Muscle layer of colon (tissue), 2 donors: ENCODE measurements around the gene TRPM4.

ENCODE experiments used
- H3K27ac ChIP-seq: one replicate; pipeline ENCODE4 v1.7.0; 2013; ENCODE audit warnings: low read depth, mild to moderate bottlenecking, low read length, moderate library complexity
- H3K27me3 ChIP-seq, 2 donors: one replicate each; pipeline ENCODE4 v1.7.0; 2013; ENCODE audit warnings: low read length in 2 of 2, mild to moderate bottlenecking in 2 of 2; ENCODE audit not compliant: insufficient read depth in 2 of 2, control insufficient read depth in 1 of 2
- H3K36me3 ChIP-seq: one replicate; pipeline ENCODE4 v1.7.0; 2013; ENCODE audit warnings: mild to moderate bottlenecking, low read length; ENCODE audit not compliant: insufficient read depth
- H3K4me1 ChIP-seq: one replicate; pipeline ENCODE4 v1.7.0; 2013; ENCODE audit warnings: mild to moderate bottlenecking, low read length; ENCODE audit not compliant: insufficient read depth
- H3K4me3 ChIP-seq, 2 donors: one replicate each; pipeline ENCODE4 v1.7.0; 2013; ENCODE audit warnings: low read length in 2 of 2, low read depth in 1 of 2, mild to moderate bottlenecking in 1 of 2, moderate library complexity in 1 of 2
- H3K9ac ChIP-seq: one replicate; pipeline ENCODE4 v1.7.0; 2013; ENCODE audit warnings: low read length
- H3K9me3 ChIP-seq: one replicate; pipeline ENCODE4 v1.7.0; 2013; ENCODE audit warnings: mild to moderate bottlenecking, low read length
- donor health status: abdominal sarcoma.
- donor health status: Adenocarcinoma of cecum.

TRPM4 gene

DNA sequence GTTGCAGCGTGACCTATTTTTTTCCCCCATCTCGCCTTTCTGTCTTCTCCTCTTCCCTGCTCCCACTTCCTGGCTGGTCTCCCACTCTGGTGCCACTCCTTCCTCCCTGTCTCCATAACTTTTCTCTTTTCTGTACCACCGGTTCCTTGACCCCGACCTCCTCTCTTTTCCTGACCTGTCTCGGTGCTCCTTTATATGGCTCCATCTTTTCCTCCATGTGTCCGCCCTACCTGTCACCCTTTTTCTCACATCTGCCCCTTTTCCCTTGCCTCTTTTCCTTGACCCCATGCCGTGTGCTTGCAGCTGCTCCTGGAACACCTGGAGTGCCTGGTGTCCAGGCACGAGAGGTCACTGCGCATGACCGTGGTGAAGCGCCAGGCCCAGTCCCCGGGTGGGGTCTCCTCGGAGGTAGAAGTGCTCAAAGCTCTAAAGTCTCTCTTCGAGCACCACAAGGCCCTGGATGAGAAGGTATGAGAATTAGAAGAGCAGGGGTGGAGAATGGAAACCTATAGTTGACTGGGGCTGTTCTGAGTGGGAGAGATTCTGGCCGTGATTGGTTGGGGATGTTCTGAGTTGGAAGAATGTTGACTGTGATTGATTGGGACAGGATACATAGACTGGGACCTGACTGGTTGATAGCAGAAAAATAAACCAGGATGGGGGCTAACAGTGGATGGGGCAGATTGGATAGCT is 28.9 kb upstream of the TRPM4 start:
- Histone ChIP-seq H3K27me3 (peaks cover 0 to 5% of the 10 kb centered on the region in 2 donors), H3K27ac (no peak overlapping the region), H3K9me3 (no peaks in the 10 kb centered on the region), H3K4me1 (peaks cover 11% of the 10 kb centered on the region), H3K4me3 (peak overlapping the region in 1 of 2 donors; percentile 38), H3K9ac (no peak overlapping the region), H3K36me3 (no peaks in the 10 kb centered on the region)

DNA sequence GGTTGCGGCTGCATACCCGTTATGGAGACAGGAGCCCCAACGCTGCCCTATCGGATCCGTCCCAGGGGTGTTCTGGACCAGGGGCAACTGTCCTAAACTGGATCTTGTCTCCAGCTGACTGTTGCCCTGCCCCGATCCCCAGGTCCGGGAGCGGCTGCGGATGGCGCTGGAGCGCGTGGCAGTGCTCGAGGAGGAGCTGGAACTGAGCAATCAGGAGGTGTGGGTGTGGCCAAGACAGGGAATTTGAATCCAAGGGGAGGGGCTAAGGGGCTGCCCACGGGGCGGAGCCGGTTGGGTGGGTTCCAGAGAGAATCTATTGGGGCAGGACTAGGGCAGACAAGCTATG is 28.4 kb upstream of the TRPM4 start:
- H3K4me3 ChIP-seq = no peak overlapping the region
- no peaks in the 10 kb centered on the region for H3K9me3 ChIP-seq
- peaks cover 11% of the 10 kb centered on the region for H3K4me1 ChIP-seq
- no peak overlapping the region for H3K9ac ChIP-seq
- no peaks in the 10 kb centered on the region for H3K36me3 ChIP-seq
- peaks cover 4 to 10% of the 10 kb centered on the region in 2 donors for H3K27me3 ChIP-seq
- H3K27ac ChIP-seq = no peak overlapping the region

DNA sequence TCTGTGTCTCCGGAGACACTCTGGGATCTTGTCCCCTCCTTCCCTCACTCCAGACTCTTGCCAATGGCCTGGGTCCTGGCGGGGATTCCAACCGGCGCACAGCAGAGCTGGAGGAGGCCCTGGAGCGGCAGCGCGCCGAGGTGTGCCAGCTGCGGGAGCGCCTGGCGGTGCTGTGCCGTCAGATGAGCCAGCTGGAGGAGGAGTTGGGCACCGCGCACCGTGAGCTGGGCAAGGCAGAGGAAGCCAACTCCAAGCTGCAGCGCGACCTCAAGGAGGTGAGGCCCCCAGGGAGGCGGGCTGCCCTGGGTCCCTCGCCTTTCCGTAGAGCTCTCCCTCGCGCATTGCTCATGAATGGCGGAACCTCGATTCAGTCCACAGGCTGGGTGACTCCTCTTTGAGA is 27.3 kb upstream of the TRPM4 start:
- H3K9ac ChIP-seq = no peak overlapping the region
- H3K9me3 ChIP-seq = no peaks in the 10 kb centered on the region
- no peaks in the 10 kb centered on the region for H3K36me3 ChIP-seq
- H3K27me3 ChIP-seq = peaks cover 9 to 18% of the 10 kb centered on the region in 2 donors
- H3K27ac ChIP-seq = no peak overlapping the region
- H3K4me1 ChIP-seq = peaks cover 11% of the 10 kb centered on the region
- no peak overlapping the region for H3K4me3 ChIP-seq

DNA sequence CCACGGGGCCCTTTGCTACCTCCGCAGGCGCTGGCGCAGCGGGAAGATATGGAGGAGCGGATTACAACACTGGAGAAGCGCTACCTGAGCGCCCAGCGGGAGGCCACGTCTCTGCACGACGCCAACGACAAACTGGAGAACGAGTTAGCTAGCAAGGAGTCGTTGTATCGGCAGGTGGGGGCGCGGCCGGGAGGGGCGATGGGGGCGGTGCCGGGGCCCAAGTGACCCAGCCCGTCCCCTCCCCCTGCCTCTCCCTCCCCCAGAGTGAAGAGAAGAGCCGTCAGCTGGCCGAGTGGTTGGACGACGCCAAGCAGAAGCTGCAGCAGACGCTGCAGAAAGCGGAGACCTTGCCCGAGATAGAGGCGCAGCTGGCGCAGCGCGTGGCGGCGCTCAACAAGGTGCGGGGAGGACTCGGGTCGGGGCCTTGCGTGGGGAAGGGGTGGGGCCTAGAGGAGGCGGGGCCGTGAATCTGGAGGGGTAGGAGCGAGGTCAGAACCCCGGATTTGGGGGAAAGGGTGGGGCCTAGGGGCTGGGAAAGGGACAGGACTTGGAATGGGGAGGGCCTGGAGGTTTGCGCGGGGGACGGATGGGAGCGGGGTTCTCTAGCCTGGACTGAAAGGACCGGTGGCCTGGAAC is 24.5 kb upstream of the TRPM4 start:
- no peak overlapping the region for H3K4me3 ChIP-seq
- no peak overlapping the region for H3K9ac ChIP-seq
- no peaks in the 10 kb centered on the region for H3K9me3 ChIP-seq
- H3K4me1 ChIP-seq = peaks cover 6% of the 10 kb centered on the region
- no peak overlapping the region for H3K27ac ChIP-seq
- no peaks in the 10 kb centered on the region for H3K36me3 ChIP-seq
- peaks cover 9 to 18% of the 10 kb centered on the region in 2 donors for H3K27me3 ChIP-seq

DNA sequence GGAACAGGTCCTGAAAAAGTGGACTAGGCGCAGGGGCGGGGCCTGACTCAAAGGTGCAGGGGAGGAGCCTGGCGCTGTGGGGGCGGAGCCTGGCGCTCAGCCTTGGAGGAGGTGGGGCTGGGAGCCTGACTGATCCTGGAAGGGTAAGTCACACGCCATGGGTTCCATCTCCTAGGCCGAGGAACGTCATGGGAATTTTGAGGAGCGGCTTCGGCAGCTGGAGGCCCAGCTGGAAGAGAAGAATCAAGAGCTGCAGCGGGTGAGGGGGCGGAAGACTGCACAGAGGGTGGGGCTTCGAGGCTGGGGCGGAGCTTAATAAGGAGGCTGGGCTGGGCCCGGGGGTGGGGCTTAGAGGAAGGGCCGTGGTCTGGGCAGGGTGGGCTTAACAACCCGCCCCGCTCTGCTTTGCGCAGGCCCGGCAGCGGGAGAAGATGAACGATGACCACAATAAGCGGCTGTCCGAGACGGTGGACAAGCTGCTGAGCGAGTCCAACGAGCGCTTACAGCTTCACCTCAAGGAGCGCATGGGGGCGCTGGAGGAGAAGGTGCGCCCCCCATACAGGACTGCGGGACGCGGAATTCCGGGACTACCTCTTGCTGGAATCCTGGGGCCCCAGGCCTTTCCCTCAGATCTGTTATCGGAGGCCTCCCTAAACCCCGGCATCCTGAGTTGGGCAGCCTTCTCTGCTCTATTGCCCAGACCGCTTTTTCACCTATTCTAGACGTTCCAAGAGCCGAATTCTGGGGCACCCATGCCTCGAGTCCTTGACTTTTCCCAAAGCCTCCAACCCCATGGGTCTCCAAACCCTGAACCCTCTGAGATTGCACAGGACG is 23.8 kb upstream of the TRPM4 start:
- H3K4me3 ChIP-seq = peak overlapping the region in 1 of 2 donors; percentile 4
- H3K9ac ChIP-seq = no peak overlapping the region
- no peak overlapping the region for H3K27ac ChIP-seq

DNA sequence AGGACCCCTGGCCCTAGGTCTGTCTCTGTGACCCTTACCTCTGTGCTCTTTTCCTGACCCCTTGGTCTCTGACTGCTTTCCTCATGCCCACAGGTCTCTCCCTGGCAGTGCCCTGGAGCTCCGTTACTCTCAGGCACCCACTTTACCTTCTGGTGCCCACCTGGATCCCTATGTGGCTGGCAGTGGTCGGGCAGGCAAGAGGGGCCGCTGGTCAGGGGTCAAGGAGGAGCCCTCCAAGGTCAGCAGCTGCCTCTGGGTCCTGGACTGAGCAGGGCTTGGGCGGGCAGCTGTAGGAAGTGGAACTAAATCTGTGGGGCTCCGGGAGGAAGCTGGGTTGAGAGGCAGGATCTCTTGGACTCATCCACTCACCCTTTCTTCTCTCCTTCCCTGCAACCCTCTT is 21.9 kb upstream of the TRPM4 start:
- H3K4me3 ChIP-seq = no peak overlapping the region
- H3K36me3 ChIP-seq = no peaks in the 10 kb centered on the region
- no peaks in the 10 kb centered on the region for H3K4me1 ChIP-seq
- no peak overlapping the region for H3K9ac ChIP-seq
- H3K27me3 ChIP-seq = peaks cover 9 to 18% of the 10 kb centered on the region in 2 donors
- no peaks in the 10 kb centered on the region for H3K9me3 ChIP-seq
- H3K27ac ChIP-seq = no peak overlapping the region

More for the DNA sequence above, 23.8 kb upstream of the TRPM4 start:
- Histone ChIP-seq H3K27me3 (peaks cover 9 to 18% of the 10 kb centered on the region in 2 donors), H3K36me3 (no peaks in the 10 kb centered on the region), H3K9me3 (no peaks in the 10 kb centered on the region), H3K4me1 (no peaks in the 10 kb centered on the region)

DNA sequence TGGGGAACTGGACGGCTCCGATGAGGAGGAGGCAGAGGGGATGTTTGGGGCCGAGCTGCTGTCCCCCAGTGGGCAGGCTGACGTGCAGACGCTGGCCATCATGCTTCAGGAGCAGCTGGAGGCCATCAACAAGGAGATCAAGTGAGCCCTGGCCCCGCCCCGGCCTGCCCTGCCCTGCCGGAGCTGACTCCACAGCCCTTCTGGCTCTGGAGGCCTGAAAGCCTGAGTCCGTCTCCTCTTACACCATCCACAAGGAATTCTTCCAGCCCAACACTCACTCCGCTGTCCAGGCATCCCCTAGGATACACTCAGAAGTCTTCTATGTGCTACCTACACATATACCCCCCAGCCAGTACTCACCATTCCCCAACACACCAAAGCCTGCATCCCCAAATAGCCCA is 20.8 kb upstream of the TRPM4 start:
- H3K27ac ChIP-seq = no peak overlapping the region

DNA sequence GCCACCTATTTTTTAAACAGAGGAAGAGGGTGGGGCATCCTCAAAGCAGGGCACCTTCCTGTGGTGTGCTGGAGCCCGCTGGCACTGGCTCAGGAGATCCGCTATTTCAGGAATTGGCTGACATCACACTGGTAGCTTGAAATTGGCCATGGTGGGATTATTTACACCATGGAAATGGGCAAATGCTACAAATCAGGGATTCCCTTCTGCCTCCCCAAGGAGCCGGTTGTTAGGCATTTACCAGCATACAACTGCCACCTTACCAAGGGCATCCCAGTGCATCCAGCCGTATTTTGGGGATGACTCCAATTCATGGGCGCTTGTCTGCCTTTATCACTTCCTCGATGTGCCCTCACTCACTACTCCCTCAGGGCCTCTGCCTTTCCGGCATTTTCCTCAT is 16.6 kb upstream of the TRPM4 start:
- no peaks in the 10 kb centered on the region for H3K27me3 ChIP-seq
- peaks cover 6% of the 10 kb centered on the region for H3K4me1 ChIP-seq
- no peak overlapping the region for H3K4me3 ChIP-seq
- H3K36me3 ChIP-seq = no peaks in the 10 kb centered on the region
- H3K27ac ChIP-seq = no peak overlapping the region
- no peaks in the 10 kb centered on the region for H3K9me3 ChIP-seq
- no peak overlapping the region for H3K9ac ChIP-seq

More for the DNA sequence above, 20.8 kb upstream of the TRPM4 start:
- Histone ChIP-seq H3K27me3 (peaks cover 9 to 18% of the 10 kb centered on the region in 2 donors), H3K36me3 (no peaks in the 10 kb centered on the region), H3K4me3 (no peak overlapping the region), H3K9ac (no peak overlapping the region), H3K4me1 (no peaks in the 10 kb centered on the region), H3K9me3 (no peaks in the 10 kb centered on the region)

DNA sequence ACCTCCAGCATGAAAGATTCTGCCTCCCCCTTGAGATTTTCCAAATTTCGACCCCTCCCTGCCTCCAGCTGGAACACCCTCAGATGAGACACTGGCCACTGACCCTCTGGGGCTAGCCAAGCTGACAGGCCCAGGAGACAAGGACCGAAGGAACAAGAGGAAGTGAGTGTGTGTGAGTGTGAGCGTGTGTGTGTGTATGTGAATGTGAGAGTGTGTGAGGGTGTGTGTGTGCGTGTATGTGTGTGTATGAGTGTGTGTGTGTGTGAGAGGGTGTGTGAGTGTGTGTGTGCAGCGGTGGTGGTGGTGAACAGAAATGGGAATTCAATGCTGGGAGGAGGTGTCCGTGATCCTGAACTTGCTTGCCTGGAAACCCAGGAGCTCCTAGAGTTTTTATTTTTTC is 16.2 kb upstream of the TRPM4 start:
- Histone ChIP-seq H3K9me3 (no peaks in the 10 kb centered on the region), H3K36me3 (no peaks in the 10 kb centered on the region), H3K9ac (no peak overlapping the region), H3K4me3 (no peak overlapping the region), H3K27me3 (no peaks in the 10 kb centered on the region), H3K27ac (no peak overlapping the region), H3K4me1 (peaks cover 10% of the 10 kb centered on the region)

DNA sequence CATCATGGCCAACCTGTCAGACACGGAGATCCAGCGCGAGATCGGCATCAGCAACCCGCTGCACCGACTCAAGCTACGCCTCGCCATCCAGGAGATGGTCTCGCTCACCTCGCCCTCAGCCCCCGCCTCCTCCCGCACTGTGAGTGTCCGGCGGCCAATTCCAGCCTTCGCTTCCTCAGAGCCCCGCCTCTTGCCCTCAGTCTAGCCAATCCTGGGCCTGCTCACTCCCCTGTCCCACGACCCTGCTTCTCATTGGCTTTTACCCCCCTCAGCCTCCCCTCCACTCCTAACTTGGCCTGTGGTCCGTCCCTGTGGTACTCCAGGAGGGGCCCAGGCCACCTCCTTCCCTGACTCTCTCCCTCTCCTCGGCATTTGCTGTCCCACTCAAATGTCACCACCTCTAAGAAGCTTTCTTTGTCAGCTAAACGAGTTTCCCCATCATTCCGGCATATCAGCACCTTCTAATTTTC is 14.7 kb upstream of the TRPM4 start:
- no peak overlapping the region for H3K9ac ChIP-seq
- H3K4me1 ChIP-seq = peaks cover 10% of the 10 kb centered on the region
- peak overlapping the region; percentile 52 to 66 for H3K4me3 ChIP-seq
- no peaks in the 10 kb centered on the region for H3K36me3 ChIP-seq
- H3K27ac ChIP-seq = no peak overlapping the region
- no peaks in the 10 kb centered on the region for H3K9me3 ChIP-seq
- no peaks in the 10 kb centered on the region for H3K27me3 ChIP-seq

DNA sequence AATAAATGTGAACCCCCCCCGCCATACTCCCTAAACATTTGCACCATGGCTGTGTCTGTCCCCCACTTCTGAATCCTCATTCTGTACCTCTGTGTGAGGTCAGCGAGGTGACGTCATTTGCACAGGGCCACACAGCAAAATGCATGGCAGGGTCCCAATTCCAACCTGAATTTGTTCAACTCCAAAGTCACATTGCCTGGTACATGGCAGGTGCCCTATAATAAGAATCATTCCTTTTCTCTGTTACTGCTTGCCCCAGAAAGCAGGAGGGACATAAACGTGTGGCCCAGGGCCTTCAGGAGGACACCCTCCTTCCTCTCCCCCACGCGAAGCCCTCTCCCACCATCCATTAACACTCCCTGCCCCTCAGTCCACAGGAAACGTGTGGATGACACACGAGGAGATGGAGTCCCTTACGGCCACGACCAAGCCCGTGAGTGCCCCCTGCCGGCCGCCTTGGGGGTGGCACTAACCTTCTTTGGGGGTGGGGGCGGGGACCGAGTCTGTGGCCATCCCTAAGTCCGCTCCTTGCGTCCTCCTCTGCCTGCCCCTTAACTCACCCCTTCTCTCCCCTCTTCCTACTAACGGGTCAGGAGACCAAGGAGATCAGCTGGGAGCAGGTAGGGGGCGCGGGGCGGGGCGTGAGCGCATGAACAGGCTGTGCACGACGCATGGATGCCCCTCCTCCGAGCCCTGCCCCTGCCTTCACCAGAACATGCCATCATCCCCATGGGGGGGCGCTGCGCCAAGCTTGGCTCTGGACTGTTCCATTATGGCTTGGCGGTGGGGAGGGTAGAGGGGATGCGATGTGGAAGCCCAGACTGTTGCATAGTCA is 11.8 kb upstream of the TRPM4 start:
- Histone ChIP-seq H3K4me3 (peak overlapping the region; percentile 3 to 15), H3K9ac (no peak overlapping the region), H3K36me3 (no peaks in the 10 kb centered on the region), H3K9me3 (no peaks in the 10 kb centered on the region), H3K27me3 (peaks cover 3 to 5% of the 10 kb centered on the region in 2 donors), H3K4me1 (peaks cover 18% of the 10 kb centered on the region), H3K27ac (no peak overlapping the region)
